Stimulated activated CD8-positive, alpha-beta memory T cell treated with anti-CD3 and anti-CD28 coated beads, Interleukin-12 subunit alpha, Interleukin-12 subunit beta, amount 100 ng/mL, for 24 hours (primary cell): ENCODE data around the gene CCDC148.
A peak's percentile ranks its signal among the peaks of the same experiment; 100 is the strongest.

Source experiments
- DNase-seq: peaks from one replicate; pipeline ENCODE4 v3.0.0-alpha.2; 2020; ENCODE audit errors: extremely low read depth

The CCDC148 gene

DNA sequence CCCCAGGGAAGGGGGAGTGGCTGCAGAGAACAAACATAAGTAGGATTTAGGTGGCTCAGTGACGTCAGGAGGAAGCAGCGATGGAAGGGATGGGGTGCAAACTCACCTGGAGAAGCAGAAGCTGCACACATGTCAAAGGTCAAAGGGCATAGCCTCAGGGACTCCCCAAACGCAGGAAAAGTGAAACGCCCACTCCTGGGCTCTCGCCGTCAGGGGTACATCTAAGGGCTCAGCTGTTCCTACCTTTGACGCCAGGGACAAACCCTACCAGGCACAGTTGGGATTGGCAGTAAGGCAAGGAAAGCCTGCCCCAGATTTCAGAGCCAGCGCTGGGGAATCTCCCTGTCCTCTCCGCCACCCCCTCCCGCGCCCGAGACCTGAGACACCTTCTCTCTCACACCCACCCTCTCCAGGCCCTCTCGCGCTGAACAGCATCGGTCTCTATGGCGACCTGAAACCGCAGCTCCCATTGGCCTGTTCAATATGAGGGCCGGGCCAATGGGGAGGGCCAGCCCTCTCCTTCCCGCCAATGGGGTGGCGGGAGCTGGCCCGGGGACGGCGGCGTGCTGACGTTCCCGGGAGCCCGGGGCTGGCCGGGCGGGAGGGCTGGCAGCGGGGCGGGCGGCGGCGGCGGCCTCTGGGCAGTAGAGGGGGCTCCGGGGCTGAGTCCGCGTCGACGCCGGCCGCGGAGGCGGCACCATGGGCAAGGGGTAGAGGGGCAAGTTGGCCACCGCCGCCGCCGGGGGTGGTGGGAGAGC lies at the start of gene CCDC148, which contains the start of gene PKP4:
CCDC148 (minus strand) TSS at position 445 of the 758 bp plus-strand sequence; CDS start at position 131, 314 bp downstream.
PKP4 (plus strand) TSS at position 644 of the 758 bp plus-strand sequence. CDS start 76,233 bp downstream, outside the sequence.
- peak; percentile 61 for DNase-seq

DNA sequence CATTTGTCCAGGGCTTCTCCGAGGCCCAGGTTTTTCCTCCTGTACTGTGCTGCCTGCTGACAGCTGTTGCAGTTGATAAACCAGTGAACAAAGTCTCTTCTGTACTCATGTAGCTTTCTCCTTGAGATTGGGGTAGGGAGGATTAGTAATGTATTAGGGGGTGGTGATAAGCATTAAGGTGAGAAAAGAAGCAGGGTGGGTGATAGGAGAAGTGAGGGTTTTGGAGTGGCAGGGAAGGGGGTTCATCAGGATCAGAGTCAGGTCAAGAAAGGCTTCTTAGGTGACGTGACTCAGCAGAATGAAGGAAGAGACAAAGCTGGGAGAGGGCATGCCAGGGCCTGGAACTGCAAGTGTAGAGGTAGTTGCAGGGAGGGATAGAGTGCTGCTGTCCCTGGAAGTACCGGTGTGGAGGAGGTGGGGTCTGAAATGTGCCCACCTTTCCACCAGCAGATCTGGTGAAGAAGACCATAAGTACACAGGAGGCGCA lies 48.9 kb upstream of the CCDC148 start:
- no peak for DNase-seq

DNA sequence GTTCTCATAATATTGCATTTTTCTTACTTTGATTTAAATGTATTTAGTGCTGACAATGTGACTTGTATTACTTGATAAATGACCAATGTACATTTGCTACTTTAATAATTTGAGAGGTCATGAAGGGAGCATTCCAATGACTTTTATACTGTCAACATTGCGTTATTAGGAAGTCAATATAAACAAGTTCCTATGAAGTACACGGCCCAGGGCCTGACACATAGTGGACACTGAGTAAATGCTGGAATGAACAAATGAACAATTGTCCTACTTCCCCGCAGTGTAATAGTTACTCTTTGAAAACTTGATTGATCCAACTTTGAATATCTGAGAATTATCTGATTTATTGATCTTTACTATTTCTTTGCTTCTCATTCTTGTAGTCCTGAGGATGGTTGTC lies 47.5 kb upstream of the CCDC148 start:
- no peak for DNase-seq

DNA sequence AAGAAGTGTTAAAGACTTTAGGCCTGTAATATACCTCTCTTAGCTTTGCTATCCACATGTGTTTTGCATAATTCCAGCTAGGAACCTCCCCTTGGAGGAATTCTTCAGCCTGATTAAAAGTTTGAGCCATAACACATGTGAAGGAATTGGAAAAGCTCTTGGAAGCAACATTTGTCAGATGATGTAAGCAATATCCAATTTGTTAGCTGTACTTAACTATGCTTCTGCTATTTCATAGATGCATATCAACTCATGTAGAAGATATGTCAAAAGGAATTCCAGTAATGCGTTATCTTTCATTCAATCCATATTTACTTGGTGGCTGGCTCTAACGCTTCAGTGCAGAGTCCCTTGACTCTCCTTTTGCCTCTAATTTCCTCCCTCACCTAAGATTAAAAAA lies 46.4 kb upstream of the CCDC148 start:
- no peak for DNase-seq

DNA sequence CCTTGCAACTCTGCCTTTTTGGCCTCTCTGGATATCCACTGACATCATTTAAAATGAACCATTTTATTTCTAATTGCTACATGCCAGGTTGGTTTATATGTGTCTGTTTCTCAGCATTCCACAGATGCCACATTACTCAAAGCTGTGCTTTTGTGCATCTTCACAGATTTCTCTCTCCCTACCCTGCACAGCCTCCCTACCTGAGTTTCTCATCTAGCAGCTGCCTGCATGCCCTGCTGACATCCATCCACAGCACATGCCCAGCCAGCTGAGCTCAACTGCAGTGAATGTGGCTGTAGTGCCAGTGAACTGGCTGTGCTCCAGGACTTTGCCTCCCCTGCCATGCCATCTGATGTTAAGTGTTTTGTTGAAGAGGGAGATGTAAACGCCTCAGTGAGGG lies 44.7 kb upstream of the CCDC148 start:
- DNase-seq: no peak

DNA sequence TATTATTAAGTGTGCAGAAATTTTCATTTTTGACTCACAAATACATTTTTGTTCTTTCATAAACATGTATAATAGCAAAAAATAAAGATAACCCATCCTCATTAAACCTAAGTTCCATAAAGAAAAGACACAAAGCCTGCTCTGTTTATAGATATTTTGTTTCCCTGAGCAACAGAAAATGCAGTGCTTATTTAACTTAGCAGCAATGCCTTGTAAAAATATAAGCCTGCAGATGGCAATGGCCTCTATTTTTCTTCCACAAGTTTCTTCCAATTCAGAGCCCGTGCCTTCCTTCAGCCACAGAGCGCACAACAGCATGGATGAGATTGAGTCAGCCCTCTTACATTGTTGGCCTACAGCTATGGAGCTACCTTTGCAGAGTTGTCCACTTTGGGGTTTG lies 43.8 kb upstream of the CCDC148 start:
- no peak for DNase-seq

DNA sequence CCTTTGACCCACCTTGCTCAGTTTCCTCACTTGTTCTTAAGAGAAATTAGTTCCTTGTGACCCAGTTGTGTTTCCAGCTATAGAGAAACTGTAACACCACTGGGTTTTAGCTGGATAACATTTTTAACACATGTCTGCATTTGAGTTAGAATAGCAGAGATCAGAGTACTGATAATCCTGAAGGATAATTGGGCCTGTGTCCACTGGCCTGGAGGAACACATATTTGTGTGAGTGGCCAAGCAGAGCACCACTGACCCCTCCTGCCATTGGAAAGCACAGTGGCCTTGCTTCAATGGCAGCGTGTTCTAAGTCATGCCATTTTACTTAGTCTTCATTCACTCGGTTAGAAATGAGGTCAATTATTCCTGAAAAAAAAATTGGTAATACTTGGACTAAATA lies 42.8 kb upstream of the CCDC148 start:
- no peak for DNase-seq

DNA sequence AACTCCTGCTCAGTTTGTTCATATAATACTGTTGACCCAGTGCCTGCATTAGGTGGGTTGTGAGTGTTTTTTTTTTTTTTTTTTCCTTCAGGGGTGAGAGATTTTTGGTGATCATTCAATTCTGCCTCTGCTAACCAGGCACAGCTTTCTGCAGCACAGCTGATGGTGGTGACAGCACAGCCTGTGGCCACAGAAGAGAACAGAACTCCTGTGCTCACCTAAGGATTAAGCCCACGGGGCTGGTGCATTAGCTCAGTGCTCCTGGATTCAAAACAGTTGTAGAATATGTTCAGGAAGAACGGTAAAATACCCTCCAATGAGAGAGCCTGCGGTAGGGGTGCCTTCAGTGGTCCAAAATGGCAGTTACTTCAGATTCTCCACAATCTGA lies 42.2 kb upstream of the CCDC148 start:
- no peak for DNase-seq

DNA sequence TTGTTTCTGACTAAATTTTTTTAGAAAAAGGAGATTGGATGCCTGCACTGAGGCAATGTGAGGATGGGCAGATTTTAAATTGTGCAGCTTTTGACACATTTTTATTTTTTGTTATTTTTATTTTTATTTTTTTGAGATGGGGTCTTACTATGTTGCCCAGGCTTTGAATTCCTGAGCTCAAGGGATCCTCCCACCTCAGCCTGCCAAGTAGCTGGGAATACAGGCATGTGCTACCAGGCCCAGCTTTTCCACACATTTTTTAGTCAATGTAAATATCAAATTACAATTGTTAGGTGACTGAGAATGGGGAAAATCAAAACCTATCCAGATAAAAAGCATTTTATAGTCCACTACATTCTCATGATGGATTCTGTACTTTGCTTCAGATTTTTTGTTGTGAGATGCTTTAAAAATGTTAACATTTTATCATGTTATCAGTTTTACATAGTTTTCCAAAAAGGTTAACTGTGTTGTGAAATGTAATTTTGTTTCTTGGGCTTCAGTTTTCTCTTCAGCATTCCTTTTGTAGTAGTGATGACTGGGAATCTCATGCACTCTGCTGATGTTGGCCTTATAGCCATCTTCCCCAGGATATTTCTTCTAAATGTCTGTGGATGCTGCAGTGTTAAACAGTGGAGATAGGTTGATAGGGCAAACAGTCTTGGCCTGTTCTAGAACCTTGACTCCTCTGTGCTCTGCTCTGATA lies 41.6 kb upstream of the CCDC148 start:
- no peak for DNase-seq

DNA sequence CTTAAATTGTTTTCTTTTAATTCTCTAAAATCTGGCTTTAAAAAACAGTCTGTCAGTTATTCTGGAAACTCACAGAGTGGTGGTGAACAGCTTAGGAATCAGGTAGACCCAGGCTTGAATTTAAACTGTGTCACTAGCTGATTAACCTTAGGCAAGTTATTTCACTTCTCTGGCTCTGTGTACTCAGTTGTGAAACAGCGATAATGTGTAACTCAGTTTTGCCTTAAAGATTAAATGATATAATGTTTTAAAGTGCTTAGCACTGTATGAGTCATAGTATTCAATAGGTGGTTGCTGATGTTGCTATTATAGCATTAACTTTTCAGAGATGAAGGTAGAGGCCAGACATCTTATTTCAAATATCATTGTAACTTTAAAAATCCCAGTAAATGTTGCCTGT lies 40.9 kb upstream of the CCDC148 start:
- DNase-seq: no peak

DNA sequence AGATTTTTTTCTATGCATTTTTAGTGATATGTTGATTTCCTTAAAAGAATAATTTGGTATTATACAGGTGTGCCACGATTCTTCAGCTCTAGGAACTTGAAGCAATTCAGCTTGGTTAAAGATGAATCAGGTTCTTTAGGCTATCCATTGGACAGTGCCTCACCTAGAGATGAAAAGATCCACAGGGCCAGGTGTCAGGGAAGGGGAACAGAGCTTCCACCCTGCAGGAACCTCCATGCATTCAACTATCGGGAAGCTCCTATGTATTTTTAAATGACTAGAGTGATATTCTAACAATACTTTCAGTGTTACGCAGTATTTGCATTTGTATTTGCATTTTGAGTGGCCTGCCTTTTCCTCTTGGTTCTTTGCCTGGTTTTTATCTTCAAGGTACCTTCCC lies 40.4 kb upstream of the CCDC148 start:
- DNase-seq: no peak

DNA sequence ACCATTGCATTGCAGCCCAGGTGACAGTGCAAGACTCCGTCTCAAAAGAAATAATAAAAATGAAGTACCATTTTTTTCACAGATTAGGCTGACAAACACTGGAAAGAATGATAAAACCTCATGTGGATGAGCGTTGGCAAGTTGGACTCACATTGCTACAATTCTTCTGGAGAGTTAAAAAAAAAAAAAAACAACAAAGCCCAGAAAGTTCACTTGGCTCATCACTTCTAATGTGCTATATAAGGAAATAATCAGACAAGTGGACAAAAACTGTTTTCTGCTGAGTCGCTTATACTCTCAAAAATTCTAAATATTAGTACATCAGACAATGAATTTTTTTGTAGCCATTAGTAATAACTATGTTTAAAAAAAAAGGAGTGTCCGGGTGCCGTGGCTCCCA lies 38.6 kb upstream of the CCDC148 start:
- DNase-seq: no peak

DNA sequence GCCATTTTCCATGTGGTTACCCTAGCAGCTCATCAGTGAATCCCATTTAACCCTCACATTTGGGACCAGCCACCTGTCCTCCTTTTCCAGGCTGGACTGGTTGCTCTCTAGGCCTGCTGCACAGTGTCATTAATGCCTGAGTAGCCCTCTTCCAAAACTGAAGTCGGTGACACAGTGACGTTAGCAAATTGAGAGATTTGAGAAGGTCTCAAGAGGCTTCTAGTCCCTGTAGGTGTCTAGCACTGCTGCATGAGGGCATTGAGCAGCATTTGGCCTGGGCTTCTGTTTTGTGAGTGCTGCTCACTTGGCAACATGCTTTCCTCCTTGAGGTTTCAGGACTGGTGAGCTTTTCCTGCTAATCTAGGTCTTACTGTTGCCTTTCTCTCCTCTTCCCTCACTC lies 36.9 kb upstream of the CCDC148 start:
- no peak for DNase-seq

DNA sequence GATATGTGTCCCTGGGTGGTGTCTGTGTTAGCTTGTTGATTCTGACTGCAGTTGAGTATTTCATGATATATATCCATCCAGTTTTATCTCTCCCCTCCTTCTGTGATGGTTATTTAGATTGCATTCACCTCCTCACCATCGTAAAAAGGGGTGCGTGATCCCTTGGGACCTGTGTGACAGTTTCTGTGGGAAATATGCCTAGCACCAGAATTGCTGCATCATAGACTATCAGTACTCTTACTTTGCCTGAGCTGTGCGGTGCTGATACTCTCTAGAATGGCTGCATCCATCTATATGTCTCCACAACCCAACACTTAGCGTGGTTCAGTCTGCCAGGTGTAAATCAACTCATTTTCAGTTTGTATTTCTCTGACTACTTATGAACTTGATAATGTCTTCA lies 34.5 kb upstream of the CCDC148 start:
- DNase-seq: no peak

DNA sequence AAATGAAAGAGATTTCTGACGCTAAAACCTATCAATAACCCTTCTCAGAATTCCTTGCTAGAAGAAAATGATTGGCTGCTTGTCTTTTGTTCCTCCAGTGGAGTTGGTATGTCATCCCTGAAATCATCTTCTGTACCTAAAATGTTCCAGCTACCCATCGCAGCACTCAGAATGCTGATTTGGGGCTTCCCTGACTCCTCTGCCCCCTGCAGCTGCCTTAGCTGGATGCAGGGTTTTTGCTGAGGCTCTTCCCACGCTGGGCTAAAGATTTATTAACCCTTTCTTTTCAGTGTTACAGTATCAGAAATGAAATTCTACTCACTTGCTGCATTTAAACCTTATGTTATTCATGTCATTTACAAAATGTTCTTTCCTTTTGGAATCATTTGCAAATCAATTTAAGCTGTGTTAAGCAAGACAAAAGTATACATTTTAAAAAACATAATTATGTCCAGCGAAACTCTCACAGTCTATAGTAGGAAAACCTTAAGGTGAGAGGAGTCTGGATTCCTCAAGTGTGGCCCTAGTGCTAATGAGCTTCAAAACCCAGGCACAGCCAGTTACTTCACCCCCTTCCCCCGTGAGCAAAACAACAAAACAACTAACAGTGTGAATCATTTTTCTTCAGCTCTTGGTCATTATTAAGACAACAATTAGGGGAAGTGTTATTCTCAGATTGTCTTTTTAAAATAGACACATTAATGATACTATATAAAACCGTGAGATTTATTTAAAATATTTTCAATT lies 33.0 kb upstream of the CCDC148 start:
- no peak for DNase-seq

DNA sequence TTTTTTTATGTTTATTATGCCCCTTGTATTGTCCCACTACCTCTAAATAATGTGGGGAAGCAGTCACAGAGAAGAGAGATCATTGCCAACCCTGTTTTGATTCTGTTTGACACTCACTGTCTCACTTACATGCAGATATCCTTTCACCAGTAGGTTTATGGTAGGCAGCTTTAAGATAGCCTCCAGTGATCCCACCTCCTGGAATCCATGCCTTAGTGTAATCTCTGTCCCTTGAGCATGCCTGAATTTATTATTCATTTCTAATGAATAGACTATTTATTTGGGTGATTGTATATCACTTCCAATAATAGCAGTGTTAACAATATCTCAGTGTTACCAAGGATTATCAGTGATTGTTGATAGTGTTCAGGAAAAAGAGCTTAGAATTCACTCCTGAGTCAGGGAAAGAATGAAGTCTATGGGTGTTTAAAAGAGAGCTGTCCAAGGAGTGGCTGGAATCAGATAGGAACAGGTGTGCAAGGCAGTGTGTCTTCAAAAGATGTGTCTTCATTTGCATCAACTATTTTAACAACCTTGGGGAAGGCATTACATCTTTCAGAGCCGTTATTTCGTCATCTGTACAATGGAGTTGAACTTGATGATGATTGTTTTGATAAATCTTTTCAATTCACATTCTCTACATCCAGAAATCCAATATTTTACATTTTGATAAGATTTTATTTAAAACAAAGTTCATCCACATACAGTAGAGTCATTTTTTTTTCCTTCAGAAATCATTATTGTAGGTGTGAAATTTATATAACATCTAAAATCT lies 32.1 kb upstream of the CCDC148 start:
- no peak for DNase-seq

DNA sequence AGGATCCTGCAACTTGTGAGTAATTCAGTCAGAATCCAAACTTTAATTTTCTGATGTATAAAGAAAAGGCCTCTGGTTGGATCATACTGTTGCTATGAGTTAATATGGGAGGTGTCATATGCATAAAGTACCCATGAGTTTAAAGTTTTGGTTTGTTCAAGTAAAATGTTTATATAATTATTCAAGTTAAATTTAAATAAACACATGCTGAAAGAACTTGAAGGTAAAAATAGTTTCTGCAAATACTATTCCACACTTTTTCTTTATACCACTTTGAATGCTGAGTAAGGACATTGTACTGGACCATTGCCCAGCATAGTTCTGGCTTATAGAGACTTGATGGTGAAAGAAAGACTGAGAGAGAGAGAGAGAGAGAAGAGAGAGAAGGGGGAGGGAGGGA lies 30.9 kb upstream of the CCDC148 start:
- no peak for DNase-seq

DNA sequence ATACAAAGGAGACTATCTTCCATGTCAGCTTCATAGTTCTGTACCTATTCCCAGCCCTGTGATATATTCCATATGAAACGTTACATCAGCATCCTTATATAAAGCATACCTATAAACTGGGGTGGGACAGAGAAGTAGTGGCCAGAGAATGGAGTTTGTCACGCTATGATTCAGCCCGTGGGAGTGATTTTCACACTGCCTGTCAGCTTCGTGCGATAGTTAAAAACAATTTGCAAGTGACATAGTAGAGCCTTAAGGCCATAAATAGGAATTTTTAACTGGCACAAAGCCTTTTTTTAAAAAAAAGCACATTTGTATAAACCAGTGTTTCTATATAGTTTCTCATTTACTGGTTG lies 30.4 kb upstream of the CCDC148 start:
- DNase-seq: no peak

DNA sequence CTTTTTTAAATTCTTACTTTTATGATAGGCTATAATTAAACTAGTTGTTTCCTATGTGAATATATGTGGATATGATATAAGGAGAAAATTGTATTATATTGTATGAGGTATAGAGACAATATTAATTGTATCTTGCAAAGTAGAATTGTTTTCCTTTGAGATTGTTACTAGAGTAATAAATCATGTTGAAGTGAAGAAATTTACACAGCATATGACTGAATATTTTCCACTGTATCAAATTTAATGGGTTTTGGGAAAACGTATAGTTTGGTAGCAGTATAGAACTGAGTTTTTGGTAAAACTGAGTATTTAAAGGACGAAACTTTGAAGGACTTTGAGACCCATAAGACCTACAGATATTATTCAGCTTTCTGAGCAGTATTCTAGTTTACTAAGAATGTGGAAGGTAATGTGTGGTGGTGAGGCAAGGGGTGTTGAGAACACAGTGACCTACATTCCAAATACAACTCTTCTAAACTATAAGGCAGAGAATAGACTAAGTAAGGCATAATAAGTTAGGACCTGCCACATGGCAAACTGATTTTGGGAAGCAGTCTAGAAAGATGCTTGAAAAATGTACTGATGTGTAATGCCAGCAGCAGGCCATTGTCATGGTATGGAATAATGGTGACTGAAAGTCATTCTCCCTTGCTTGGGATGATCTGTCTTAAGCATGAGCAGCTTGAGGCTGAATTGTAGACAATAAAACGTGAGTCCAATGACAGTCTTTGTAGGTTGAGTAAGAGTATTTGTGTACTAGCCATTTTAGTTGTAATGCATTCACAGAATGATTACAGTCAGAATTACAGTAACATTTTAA lies 29.8 kb upstream of the CCDC148 start:
- DNase-seq: no peak

DNA sequence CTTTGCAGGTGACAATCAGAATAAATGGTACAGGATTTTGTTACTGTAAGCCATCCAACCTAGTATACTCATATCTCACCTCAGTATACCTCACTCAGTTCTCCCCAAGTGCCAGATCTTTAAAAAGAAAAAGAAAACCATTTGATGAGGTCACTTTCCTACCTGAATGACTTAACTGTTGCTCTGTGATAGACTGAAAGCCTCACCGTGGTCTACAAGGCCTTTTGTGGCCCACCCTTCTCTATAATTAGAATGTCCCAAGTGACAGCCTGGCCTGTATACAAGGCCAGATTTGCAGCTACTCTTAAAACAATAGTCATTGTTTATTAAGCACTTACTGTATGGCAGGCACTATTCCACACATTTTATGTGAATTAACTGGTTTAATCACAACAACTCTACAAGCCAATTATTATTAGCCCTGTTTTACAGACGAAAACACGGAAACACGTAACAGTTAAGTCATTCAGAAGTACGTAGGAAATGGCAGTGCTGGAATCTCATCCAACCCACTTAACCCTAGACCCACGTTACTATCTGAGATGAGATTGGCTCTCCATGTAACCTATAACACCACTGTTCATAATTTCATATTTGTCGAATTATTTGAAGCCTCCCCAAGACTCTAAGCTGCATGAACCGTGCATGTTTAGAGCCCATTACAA lies 28.5 kb upstream of the CCDC148 start:
- no peak for DNase-seq
